ENCODE results near the gene BRD8. TPM values are rescaled to one million over a fixed set of nuclear protein-coding genes. Genes with fewer than 3 reads are reported as not detected.
A peak's percentile ranks its signal among the peaks of the same experiment; 100 is the strongest.

Gene BRD8
- total and polyA plus RNA-seq, 8 donors = 20.4 to 58.2 (median 43.0) TPM

DNA sequence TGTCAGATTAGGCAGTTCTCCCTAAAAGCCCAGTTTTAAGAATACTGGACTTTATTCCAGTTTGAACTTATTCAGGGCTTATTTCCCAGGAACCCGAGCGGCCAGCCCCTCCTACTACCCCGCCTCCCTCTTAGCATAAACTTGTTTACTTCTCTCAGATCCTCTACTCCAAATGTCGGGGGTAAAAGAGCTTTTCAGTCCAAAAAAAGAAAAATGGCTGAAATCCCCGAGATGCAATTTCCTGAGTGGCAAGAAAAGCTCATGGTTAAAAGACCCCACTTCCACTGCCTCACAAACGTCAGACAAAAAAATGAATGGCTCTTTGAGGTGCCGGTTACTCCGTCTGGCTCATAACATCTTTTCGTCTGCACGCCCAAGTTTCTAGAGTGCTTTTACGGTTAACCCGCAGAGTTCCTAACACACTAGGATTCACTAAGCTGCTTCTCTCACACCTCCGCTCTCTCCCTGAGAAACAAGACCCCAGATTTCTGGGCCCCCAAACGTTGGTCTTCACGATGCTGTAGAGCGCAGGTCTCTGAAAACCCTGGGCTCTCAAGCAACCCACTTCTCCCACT is 402 bp downstream of the BRD8 start:
- peaks cover 18 to 45% (median 40%) of the 10 kb centered on the region in 4 donors for H3K36me3 ChIP-seq
- DNase-seq = peak; percentile 31 to 69
- H3K4me1 ChIP-seq = peaks cover 16 to 53% (median 32%) of the 10 kb centered on the region in 4 donors
- H3K4me3 ChIP-seq = peak overlapping the region; percentile 66 to 99 (median 82)
- H3K27me3 ChIP-seq = no peaks in the 10 kb centered on the region
- TF ChIP-seq POLR2AphosphoS5 (IDR thresholded peaks at IDR 0.05) (no peak), POLR2A (IDR thresholded peaks at IDR 0.05) (no peak), EP300 (IDR thresholded peaks at IDR 0.05) (no peak)
- TF ChIP-seq, protein P1, sequence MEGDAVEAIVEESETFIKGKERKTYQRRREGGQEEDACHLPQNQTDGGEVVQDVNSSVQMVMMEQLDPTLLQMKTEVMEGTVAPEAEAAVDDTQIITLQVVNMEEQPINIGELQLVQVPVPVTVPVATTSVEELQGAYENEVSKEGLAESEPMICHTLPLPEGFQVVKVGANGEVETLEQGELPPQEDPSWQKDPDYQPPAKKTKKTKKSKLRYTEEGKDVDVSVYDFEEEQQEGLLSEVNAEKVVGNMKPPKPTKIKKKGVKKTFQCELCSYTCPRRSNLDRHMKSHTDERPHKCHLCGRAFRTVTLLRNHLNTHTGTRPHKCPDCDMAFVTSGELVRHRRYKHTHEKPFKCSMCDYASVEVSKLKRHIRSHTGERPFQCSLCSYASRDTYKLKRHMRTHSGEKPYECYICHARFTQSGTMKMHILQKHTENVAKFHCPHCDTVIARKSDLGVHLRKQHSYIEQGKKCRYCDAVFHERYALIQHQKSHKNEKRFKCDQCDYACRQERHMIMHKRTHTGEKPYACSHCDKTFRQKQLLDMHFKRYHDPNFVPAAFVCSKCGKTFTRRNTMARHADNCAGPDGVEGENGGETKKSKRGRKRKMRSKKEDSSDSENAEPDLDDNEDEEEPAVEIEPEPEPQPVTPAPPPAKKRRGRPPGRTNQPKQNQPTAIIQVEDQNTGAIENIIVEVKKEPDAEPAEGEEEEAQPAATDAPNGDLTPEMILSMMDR (IDR thresholded peaks at IDR 0.05) = no peak
- WGBS, 5 donors = 0 to 1% (median 1%) methylated on average over 16 of the region's 16 CpGs
- H3K27ac ChIP-seq = peak overlapping the region; percentile 50 to 92 (median 87)
- H3K9me3 ChIP-seq = no peaks in the 10 kb centered on the region
- intact Hi-C loops (cut with DNase I; ENCODE audit: low total_unique reads) = no loop called here

DNA sequence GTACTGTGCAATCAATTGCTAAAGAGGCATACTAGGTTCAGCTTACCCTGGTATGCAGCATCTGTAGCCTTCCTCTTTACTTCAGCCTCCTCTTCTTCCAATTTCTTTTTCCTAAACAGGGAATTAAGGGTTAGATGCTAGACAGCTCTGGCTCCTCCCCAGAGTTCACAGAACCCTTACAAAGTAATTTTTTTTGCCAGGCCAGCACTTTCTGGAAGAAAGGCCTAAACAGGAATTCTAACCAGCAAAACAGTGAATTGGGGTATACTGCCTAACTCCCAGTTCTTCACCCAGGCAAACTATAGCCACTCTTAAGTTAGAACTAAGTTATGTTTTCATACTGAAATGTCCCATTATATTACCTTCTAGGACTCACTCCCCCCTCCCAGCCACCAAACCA is 8.1 kb downstream of the BRD8 start:
- TF ChIP-seq POLR2A (IDR thresholded peaks at IDR 0.05) (no peak), EP300 (IDR thresholded peaks at IDR 0.05) (no peak), POLR2AphosphoS5 (IDR thresholded peaks at IDR 0.05) (no peak)
- TF ChIP-seq, protein P1 (IDR thresholded peaks at IDR 0.05) = no peak
- H3K27ac ChIP-seq = no peak overlapping the region
- DNase-seq = no peak
- no peak overlapping the region for H3K4me3 ChIP-seq
- H3K27me3 ChIP-seq = no peaks in the 10 kb centered on the region
- H3K36me3 ChIP-seq = peaks cover 86 to 100% (median 99%) of the 10 kb centered on the region in 4 donors
- intact Hi-C loops (cut with DNase I; ENCODE audit: low total_unique reads) = no loop called here
- H3K4me1 ChIP-seq = peaks cover 0 to 17% (median under 1%) of the 10 kb centered on the region in 4 donors
- no peaks in the 10 kb centered on the region for H3K9me3 ChIP-seq

DNA sequence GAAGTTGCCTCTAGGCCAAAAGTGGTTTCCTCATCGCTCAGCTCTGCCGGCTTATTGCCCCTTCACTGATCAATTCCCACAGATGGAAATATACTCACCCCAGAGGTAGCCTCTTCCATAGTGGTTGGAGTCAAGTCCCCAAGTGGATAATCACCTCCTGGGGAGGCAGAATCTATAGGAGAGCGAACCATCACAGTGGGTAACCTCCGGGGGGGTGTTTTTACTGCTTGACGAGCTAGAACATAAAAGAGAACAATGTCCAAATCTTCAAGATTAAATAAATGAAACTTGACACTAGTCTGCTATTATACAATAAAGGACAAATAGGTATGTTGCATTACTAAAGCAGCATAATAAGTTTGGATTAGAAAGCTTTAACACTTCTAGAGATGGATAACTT is 9.3 kb downstream of the BRD8 start:
- peaks cover 0 to 10% (median 0%) of the 10 kb centered on the region in 4 donors for H3K4me1 ChIP-seq
- no peak overlapping the region for H3K27ac ChIP-seq
- TF ChIP-seq POLR2AphosphoS5 (IDR thresholded peaks at IDR 0.05) (no peak), EP300 (IDR thresholded peaks at IDR 0.05) (no peak), POLR2A (IDR thresholded peaks at IDR 0.05) (no peak)
- TF ChIP-seq, protein P1 (IDR thresholded peaks at IDR 0.05) = no peak
- no peaks in the 10 kb centered on the region for H3K9me3 ChIP-seq
- intact Hi-C loops (cut with DNase I; ENCODE audit: low total_unique reads) = no loop called here
- peaks cover 92 to 100% (median 99%) of the 10 kb centered on the region in 4 donors for H3K36me3 ChIP-seq
- no peaks in the 10 kb centered on the region for H3K27me3 ChIP-seq
- H3K4me3 ChIP-seq = no peak overlapping the region
- WGBS, 5 donors = 90 to 96% (median 94%) methylated on average over 5 of the region's 5 CpGs
- no peak for DNase-seq

DNA sequence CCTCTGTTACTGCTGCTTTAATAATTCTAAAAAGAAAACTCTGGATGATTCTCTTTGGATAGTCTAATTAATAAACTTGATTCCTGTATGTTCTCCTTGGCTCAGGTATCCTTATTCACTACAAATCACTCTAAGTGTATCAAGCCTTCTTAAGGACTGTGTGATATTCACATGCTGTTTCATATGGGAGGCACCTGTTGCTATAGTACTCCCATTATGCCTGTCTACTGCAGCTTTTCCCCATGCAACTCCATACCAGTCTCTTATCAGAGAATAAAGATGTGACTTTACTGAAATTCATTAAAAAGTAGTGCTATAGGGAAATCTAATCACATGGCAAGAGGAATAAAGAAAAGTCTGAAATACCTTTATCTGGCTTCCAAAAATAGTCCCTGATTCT is 14.7 kb downstream of the BRD8 start:
- Histone ChIP-seq H3K9me3 (no peaks in the 10 kb centered on the region), H3K27me3 (no peaks in the 10 kb centered on the region), H3K27ac (no peak overlapping the region), H3K4me1 (no peaks in the 10 kb centered on the region), H3K36me3 (peaks cover 98 to 100% (median 100%) of the 10 kb centered on the region in 4 donors), H3K4me3 (no peak overlapping the region)
- intact Hi-C loops (cut with DNase I; ENCODE audit: low total_unique reads) = no loop called here
- TF ChIP-seq POLR2AphosphoS5 (IDR thresholded peaks at IDR 0.05) (no peak), EP300 (IDR thresholded peaks at IDR 0.05) (no peak), POLR2A (IDR thresholded peaks at IDR 0.05) (no peak)
- TF ChIP-seq, protein P1 (IDR thresholded peaks at IDR 0.05) = no peak
- no peak for DNase-seq

Data from stomach (tissue), 9 donors.